HG03097 (cell line): ENCODE measurements around the gene ZNF837.
"Not testable (repeated sequence)": the region's sequence is repeated elsewhere in the genome, so short reads cannot be mapped to it uniquely, and the experiment has no call there.

Experiments
- ATAC-seq: cut with Tn5 transposase; IDR thresholded peaks from one replicate; pipeline ENCODE4 v1.9.1; 2021; ENCODE audit not compliant: unreplicated experiment, low FRiP score

Gene ZNF837

GRCh38 chr19:58396691-58397532 is 16.1 kb upstream of the ZNF837 start:
- ATAC-seq, result no peak

DNA sequence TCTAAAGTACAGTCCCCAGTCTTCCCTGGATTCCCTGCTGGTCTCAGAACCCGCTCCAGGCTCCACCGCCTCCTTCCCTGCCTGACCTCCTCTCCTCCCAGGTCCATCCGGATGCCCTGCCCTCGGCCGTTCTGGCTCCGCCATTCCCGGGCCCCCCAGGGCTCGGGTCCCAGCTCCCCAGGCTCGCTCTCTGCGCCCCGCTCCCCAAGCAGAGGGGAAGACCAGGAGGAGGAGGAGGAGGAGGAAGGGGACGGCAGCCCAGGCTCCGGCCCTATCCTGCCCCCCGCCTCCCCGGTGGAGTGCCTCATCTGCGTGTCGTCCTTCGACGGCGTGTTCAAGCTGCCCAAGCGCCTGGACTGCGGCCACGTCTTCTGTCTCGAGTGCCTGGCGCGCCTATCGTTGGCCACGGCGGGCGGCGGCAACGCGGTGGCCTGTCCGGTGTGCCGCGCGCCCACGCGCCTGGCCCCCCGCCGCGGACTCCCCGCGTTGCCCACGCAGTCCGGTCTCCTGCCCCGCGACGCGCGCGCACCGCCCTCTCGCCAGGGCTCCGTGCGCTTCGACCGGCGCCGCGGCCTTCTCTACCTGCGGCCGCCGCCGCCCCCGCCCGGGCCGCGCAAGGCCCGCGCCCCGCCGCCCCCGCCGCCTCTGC is 15.3 kb upstream of the ZNF837 start:
- ATAC-seq, result no peak

- no peak for ATAC-seq
These were observed 14.6 kb upstream of the ZNF837 start, which contains the start of gene RNF225 for GRCh38 chr19:58395220-58395978. TSS of gene RNF225 (plus strand) at chr19:58395656. CDS start at chr19:58396090, 434 bp downstream.

GRCh38 chr19:58394821-58395219 is 14.0 kb upstream of the ZNF837 start:
- no peak for ATAC-seq

- no peak for ATAC-seq
These were observed 12.8 kb upstream of the ZNF837 start for GRCh38 chr19:58393725-58394033.

GRCh38 chr19:58392945-58393724 is 12.3 kb upstream of the ZNF837 start:
- no peak for ATAC-seq

DNA sequence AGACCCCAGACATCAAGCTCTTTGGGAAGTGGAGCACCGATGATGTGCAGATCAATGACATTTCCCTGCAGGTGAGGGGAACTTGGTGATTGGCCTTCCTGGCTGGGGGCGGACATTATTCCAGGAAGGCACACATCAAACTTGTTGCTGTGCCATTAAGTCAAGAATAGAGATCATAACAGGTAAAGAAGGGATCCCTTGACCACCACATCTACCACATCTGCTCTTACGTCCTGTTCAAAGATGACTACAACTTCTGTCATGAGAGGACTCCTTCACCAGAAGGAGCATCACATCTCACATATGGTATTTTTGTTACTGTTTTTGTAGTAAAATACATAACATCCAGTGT is 7.3 kb upstream of the ZNF837 start:
- no peak for ATAC-seq

GRCh38 chr19:58387338-58388174 is 6.7 kb upstream of the ZNF837 start:
- ATAC-seq, result no peak

- peak; percentile 88 for ATAC-seq
These were observed 5.9 kb upstream of the ZNF837 start, which contains the start of gene RPS5 for GRCh38 chr19:58386576-58387337. TSS of gene RPS5 (plus strand) at chr19:58387269. CDS start at chr19:58388138, 869 bp downstream.

DNA sequence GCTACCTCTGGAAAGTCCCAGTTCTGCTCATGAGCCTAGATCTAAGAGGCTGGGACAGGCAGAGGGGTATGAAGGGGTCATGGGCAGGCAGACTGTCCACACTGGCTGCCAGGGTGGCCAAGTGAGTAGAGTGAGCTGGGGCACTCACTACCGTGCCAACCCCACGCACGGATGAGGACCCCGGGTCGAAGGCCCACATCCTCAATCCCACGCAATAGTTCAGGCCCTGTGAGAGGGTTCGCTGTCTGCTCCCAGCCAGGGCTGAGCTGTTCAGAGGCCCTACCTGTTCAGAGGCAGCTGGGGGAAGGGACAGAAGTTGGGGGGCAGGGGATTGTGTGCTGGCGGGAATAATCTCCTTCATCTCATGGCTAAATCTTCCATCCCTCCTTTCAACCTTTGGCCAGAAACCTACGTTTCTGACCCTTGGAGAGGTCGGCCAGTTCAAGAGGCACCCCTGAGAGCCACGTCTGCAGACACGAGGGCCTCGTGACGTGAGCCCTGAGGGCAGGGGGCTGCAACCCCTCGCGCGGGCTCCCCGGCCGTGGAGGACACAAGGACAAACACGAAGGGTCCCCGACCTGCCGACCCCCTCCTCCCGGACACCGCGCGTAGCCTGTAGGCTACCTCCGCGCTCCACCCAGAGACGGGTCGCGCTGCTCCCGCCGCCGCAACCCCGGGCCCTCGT is 5.2 kb upstream of the ZNF837 start:
- no peak for ATAC-seq

GRCh38 chr19:58385313-58385890 is 4.6 kb upstream of the ZNF837 start:
- ATAC-seq, result no peak

DNA sequence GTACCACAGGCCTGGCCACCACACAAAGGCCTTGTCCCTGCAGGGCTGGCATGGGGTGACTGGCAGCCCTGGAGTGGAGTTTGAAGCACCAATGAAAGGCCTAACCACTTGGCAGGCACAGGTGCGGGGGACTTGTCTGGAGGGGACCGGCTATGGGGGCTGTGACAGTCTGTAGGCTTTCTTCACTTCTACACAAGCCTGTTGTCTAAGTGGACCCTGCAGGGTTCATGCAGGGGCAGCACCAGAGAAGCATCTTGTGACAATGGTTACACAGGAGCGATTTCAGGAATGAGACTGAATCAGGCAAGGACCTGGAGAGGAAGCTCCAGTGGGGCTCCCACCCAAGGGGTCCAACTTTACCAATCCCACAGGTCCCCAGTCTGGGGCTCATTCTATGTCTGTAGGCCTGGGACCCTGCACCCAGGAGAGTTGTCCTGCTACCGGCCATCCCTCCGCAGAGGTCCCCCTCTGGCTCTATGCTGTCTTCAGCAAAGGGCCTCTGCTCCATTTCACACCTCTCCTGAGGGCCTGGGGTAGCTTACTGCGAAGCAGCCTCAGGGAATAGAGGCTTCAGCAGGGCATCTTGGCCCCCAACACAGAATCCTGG is 2.3 kb upstream of the ZNF837 start:
- no peak for ATAC-seq

- no peak for ATAC-seq
These were observed 806 bp upstream of the ZNF837 start for GRCh38 chr19:58381460-58382212.

- no peak for ATAC-seq
These were observed 681 bp downstream of the ZNF837 start for GRCh38 chr19:58380037-58380661.

DNA sequence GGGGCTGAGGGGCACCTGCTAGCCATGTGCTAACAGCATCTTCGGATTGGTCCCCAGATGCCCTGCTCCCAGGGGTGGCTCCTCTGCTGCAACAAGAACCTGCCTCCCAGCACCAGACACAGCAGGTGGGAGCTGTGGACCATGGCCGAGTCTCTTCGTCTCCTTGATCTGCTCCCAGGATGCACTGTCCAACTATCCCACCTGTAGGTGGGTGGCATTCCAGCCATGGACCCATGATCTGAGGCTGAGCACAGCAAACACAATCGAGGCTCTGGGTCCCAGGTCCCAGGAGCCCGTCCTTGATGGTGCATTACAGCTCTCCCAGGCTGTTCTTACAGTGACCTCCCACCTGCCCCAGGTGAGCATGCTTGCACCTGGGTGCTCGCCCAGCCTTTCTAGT is 1.6 kb downstream of the ZNF837 start:
- ATAC-seq, result no peak

GRCh38 chr19:58376724-58377123 is 4.1 kb downstream of the ZNF837 start:
- not testable (repeated sequence) for ATAC-seq

GRCh38 chr19:58374200-58374599 is 6.6 kb downstream of the ZNF837 start:
- no peak for ATAC-seq
